ENCODE results near the gene FILIP1L.

Gene FILIP1L

GRCh38 chr3:100030914-100031425 is 83.3 kb downstream of the FILIP1L start:
- DNase-seq (ENCODE audit: low spot score) (no peak), ATAC-seq (ENCODE audit: low read depth) (no peak)
- Histone ChIP-seq H3K4me3 (ENCODE audit: severe bottlenecking) (no peak overlapping the region), H3K27ac (ENCODE audit: poor library complexity, severe bottlenecking) (no peak overlapping the region), H3K4me1 (ENCODE audit: insufficient read depth, poor library complexity, severe bottlenecking) (peaks cover 24% of the 10 kb centered on the region), H3K27me3 (ENCODE audit: insufficient read depth, poor library complexity, severe bottlenecking) (no peaks in the 10 kb centered on the region), H3K9me3 (ENCODE audit: severe bottlenecking) (no peaks in the 10 kb centered on the region), H3K36me3 (ENCODE audit: low read depth) (no peaks in the 10 kb centered on the region)
- no peak for TF ChIP-seq CTCF (IDR thresholded peaks at IDR 0.05; ENCODE audit: poor library complexity, severe bottlenecking)

- Histone ChIP-seq H3K9me3 (ENCODE audit: severe bottlenecking) (no peaks in the 10 kb centered on the region), H3K27me3 (ENCODE audit: insufficient read depth, poor library complexity, severe bottlenecking) (no peaks in the 10 kb centered on the region), H3K27ac (ENCODE audit: poor library complexity, severe bottlenecking) (no peak overlapping the region), H3K4me1 (ENCODE audit: insufficient read depth, poor library complexity, severe bottlenecking) (peaks cover 24% of the 10 kb centered on the region), H3K4me3 (ENCODE audit: severe bottlenecking) (no peak overlapping the region), H3K36me3 (ENCODE audit: low read depth) (no peaks in the 10 kb centered on the region)
- no peak for DNase-seq (ENCODE audit: low spot score)
- no peak for TF ChIP-seq CTCF (IDR thresholded peaks at IDR 0.05; ENCODE audit: poor library complexity, severe bottlenecking)
- ATAC-seq (ENCODE audit: low read depth), result no peak
Observed at GRCh38 chr3:100030346-100030745, 84.0 kb downstream of the FILIP1L start.

- DNase-seq (ENCODE audit: low spot score) (no peak), ATAC-seq (ENCODE audit: low read depth) (no peak)
- no peaks in the 10 kb centered on the region for H3K36me3 ChIP-seq (ENCODE audit: low read depth)
- H3K4me1 ChIP-seq (ENCODE audit: insufficient read depth, poor library complexity, severe bottlenecking), result peaks cover 24% of the 10 kb centered on the region
- TF ChIP-seq CTCF (IDR thresholded peaks at IDR 0.05; ENCODE audit: poor library complexity, severe bottlenecking), result no peak
- no peak overlapping the region for H3K27ac ChIP-seq (ENCODE audit: poor library complexity, severe bottlenecking)
- no peaks in the 10 kb centered on the region for H3K9me3 ChIP-seq (ENCODE audit: severe bottlenecking)
- H3K4me3 ChIP-seq (ENCODE audit: severe bottlenecking), result no peak overlapping the region
- no peaks in the 10 kb centered on the region for H3K27me3 ChIP-seq (ENCODE audit: insufficient read depth, poor library complexity, severe bottlenecking)
Observed at GRCh38 chr3:100029689-100030088, 84.6 kb downstream of the FILIP1L start.

- Histone ChIP-seq H3K4me3 (ENCODE audit: severe bottlenecking) (no peak overlapping the region), H3K4me1 (ENCODE audit: insufficient read depth, poor library complexity, severe bottlenecking) (peaks cover 29% of the 10 kb centered on the region), H3K36me3 (ENCODE audit: low read depth) (no peaks in the 10 kb centered on the region), H3K9me3 (ENCODE audit: severe bottlenecking) (no peaks in the 10 kb centered on the region), H3K27me3 (ENCODE audit: insufficient read depth, poor library complexity, severe bottlenecking) (no peaks in the 10 kb centered on the region), H3K27ac (ENCODE audit: poor library complexity, severe bottlenecking) (no peak overlapping the region)
- no peak for DNase-seq (ENCODE audit: low spot score)
- no peak for ATAC-seq (ENCODE audit: low read depth)
- TF ChIP-seq CTCF (IDR thresholded peaks at IDR 0.05; ENCODE audit: poor library complexity, severe bottlenecking), result no peak
Observed at GRCh38 chr3:100029052-100029451, 85.2 kb downstream of the FILIP1L start.

GRCh38 chr3:100027321-100027720 is 87.0 kb downstream of the FILIP1L start:
- Histone ChIP-seq H3K36me3 (ENCODE audit: low read depth) (no peaks in the 10 kb centered on the region), H3K27me3 (ENCODE audit: insufficient read depth, poor library complexity, severe bottlenecking) (no peaks in the 10 kb centered on the region), H3K4me3 (ENCODE audit: severe bottlenecking) (no peak overlapping the region), H3K9me3 (ENCODE audit: severe bottlenecking) (no peaks in the 10 kb centered on the region), H3K27ac (ENCODE audit: poor library complexity, severe bottlenecking) (no peak overlapping the region), H3K4me1 (ENCODE audit: insufficient read depth, poor library complexity, severe bottlenecking) (peaks cover 17% of the 10 kb centered on the region)
- no peak for TF ChIP-seq CTCF (IDR thresholded peaks at IDR 0.05; ENCODE audit: poor library complexity, severe bottlenecking)
- ATAC-seq (ENCODE audit: low read depth) (no peak), DNase-seq (ENCODE audit: low spot score) (no peak)
